HCT116 (cell line): ENCODE results near the gene ACAT1. TPM values are rescaled to one million over a fixed set of nuclear protein-coding genes. Genes with fewer than 3 reads are reported as not detected.

ENCODE experiments used
- ATAC-seq: fragments of 200-7000 bp; cut with Tn5 transposase; 2 replicates; pipeline ENCODE4 v1.9.1; 2020; ENCODE audit warnings: mild to moderate bottlenecking, moderate library complexity
- BruUV-seq: library from RNA; stranded (reverse); fragments of 400-500 nt; replicated peaks from 2 replicates; lab custom pipeline; 2021; lab: Mats Ljungman, UMichigan
- CTCF ChIA-PET: fragments of 300-600 bp; sonication (Branson Sonifier 250); formaldehyde crosslinking; loops from one replicate; lab custom pipeline; 2021; ENCODE audit warnings: antibody characterized with exemption; lab: Charles Lee
- POLR2A ChIA-PET: fragments of 300-600, 350-600 bp; sonication (Branson Sonifier 250); formaldehyde crosslinking; loops from one replicate; lab custom pipeline; 2021; ENCODE audit warnings: antibody characterized with exemption; lab: Charles Lee
- RAD21 ChIA-PET, 2 experiments: fragments of 300-600 bp; sonication (Branson Sonifier 250); formaldehyde crosslinking; loops; one replicate each; lab custom pipeline; 2023; ENCODE audit warnings: low total read pairs in 2 of 2; ENCODE audit not compliant: uncharacterized antibody in 2 of 2, unreplicated experiment in 2 of 2, low non-redundant PET in 1 of 2; lab: Charles Lee
- DNase-seq: peaks from one replicate; pipeline ENCODE4 v3.0.0-alpha.2; 2010; ENCODE audit warnings: low read depth, low spot score
- H2AFZ ChIP-seq: fragments of 200-600 bp; shearing (Covaris generic), sonication (generic); 2 replicates; pipeline ENCODE4 v1.6.1; 2017; ENCODE audit warnings: low read depth, mixed run types, mixed read lengths, antibody characterized with exemption, low read length; ENCODE audit not compliant: poor library complexity, severe bottlenecking
- H3K27ac ChIP-seq: 2 replicates; pipeline ENCODE4 v1.5.1; 2012; ENCODE audit warnings: low read depth, low read length
- H3K27me3 ChIP-seq: fragments of 200-600 bp; sonication (generic); 2 replicates; pipeline ENCODE4 v1.6.1; 2016; ENCODE audit warnings: mixed run types, low read length, mixed read lengths; ENCODE audit not compliant: insufficient read depth
- H3K36me3 ChIP-seq, 2 experiments: fragments of 200-500 bp in 1 of 2; fragments of 200-600 bp in 1 of 2; sonication (Bioruptor generic) in 1 of 2; sonication (generic) in 1 of 2; 2 replicates each; pipeline versions ENCODE4 v1.5.1 to v1.6.1; 2014 to 2016; ENCODE audit warnings: low read length in 2 of 2, inconsistent platforms in 1 of 2, mixed read lengths in 1 of 2, mixed run types in 1 of 2; ENCODE audit not compliant: insufficient read depth in 2 of 2, control insufficient read depth in 1 of 2
- H3K4me1 ChIP-seq, 2 experiments: fragments of 200-600 bp in 1 of 2; sonication (generic) in 1 of 2; 2 replicates each; pipeline versions ENCODE4 v1.5.1 to v1.6.1; 2012 to 2017; ENCODE audit warnings: low read length in 2 of 2, inconsistent platforms in 1 of 2, mild to moderate bottlenecking in 1 of 2, mixed read lengths in 1 of 2, mixed run types in 1 of 2, moderate library complexity in 1 of 2; ENCODE audit not compliant: insufficient read depth in 2 of 2, control insufficient read depth in 1 of 2
- H3K4me2 ChIP-seq: fragments of 200-600 bp; sonication (generic); 2 replicates; pipeline ENCODE4 v1.6.1; 2017; ENCODE audit warnings: mixed run types, low read length, mixed read lengths
- H3K4me3 ChIP-seq, 2 experiments: fragments of 200-600 bp in 1 of 2; sonication (generic) in 1 of 2; replicated peaks in 1 of 2; 2 replicates each; pipeline ENCODE4 v1.5.1; 2011 to 2016; ENCODE audit warnings: low read length in 2 of 2, control low read depth in 1 of 2, low read depth in 1 of 2, mild to moderate bottlenecking in 1 of 2, mixed read lengths in 1 of 2, mixed run types in 1 of 2
- H3K79me2 ChIP-seq: fragments of 200-600 bp; sonication (generic); 2 replicates; pipeline ENCODE4 v1.6.1; 2017; ENCODE audit warnings: mild to moderate bottlenecking, mixed run types, low read length, moderate library complexity, mixed read lengths; ENCODE audit not compliant: insufficient read depth
- H3K9ac ChIP-seq: fragments of 200-600 bp; sonication (generic); 2 replicates; pipeline ENCODE4 v1.6.1; 2016; ENCODE audit warnings: low read length, mixed read lengths
- H3K9me2 ChIP-seq: fragments of 200-600 bp; sonication (generic), shearing (Covaris generic); 2 replicates; pipeline ENCODE4 v1.6.1; 2017; ENCODE audit warnings: mixed run types, mild to moderate bottlenecking, moderate library complexity; ENCODE audit not compliant: insufficient read depth
- H3K9me3 ChIP-seq, 2 experiments: fragments of 200-500 bp in 1 of 2; fragments of 200-600 bp in 1 of 2; sonication (Bioruptor generic) in 1 of 2; sonication (generic) in 1 of 2; 2 replicates each; pipeline ENCODE4 v1.6.1; 2014 to 2017; ENCODE audit warnings: low read length in 2 of 2, mixed read lengths in 2 of 2, inconsistent platforms in 1 of 2, low read depth in 1 of 2, mild to moderate bottlenecking in 1 of 2, mixed run types in 1 of 2, moderate library complexity in 1 of 2; ENCODE audit not compliant: control insufficient read depth in 1 of 2, insufficient read depth in 1 of 2
- H4K20me1 ChIP-seq: fragments of 200-600 bp; sonication (generic), shearing (Covaris generic); 2 replicates; pipeline ENCODE4 v1.6.1; 2017; ENCODE audit warnings: mixed run types, mild to moderate bottlenecking, moderate library complexity; ENCODE audit not compliant: insufficient read depth
- CBX3 ChIP-seq: IDR thresholded peaks from 2 replicates; pipeline ENCODE4 v1.6.1; 2012; ENCODE audit warnings: low read depth
- CEBPB ChIP-seq: IDR thresholded peaks from 2 replicates; pipeline ENCODE4 v1.6.1; 2012; ENCODE audit warnings: low read depth
- EGR1 ChIP-seq: IDR thresholded peaks from 2 replicates; pipeline ENCODE4 v1.6.1; 2012; ENCODE audit warnings: low read depth
- ELF1 ChIP-seq: IDR thresholded peaks from 2 replicates; pipeline ENCODE4 v1.6.1; 2012; ENCODE audit warnings: low read depth, borderline replicate concordance
- EZH2 ChIP-seq: fragments of 200-600 bp; sonication (generic); IDR thresholded peaks from 2 replicates; pipeline ENCODE4 v1.6.1; 2017; ENCODE audit warnings: antibody characterized with exemption, mixed run types
- EZH2phosphoT487 ChIP-seq: fragments of 200-600 bp; IDR thresholded peaks from 2 replicates; pipeline ENCODE4 v1.6.1; 2018; ENCODE audit warnings: antibody characterized with exemption, borderline replicate concordance
- FOSL1 ChIP-seq: IDR thresholded peaks from 2 replicates; pipeline ENCODE4 v1.6.1; 2012; ENCODE audit warnings: low read depth
- POLR2AphosphoS5 ChIP-seq: IDR thresholded peaks from 2 replicates; pipeline ENCODE4 v1.6.1; 2011; ENCODE audit warnings: mild to moderate bottlenecking, low read depth, low read length, moderate library complexity
- RAD21 ChIP-seq: IDR thresholded peaks from 2 replicates; pipeline ENCODE4 v1.6.1; 2012; ENCODE audit warnings: low read depth, mild to moderate bottlenecking
- SP1 ChIP-seq: IDR thresholded peaks from 2 replicates; pipeline ENCODE4 v1.6.1; 2012; ENCODE audit warnings: low read depth
- SRF ChIP-seq: IDR thresholded peaks from 2 replicates; pipeline ENCODE4 v1.6.1; 2012; ENCODE audit warnings: low read depth
- TCF7L2 ChIP-seq: IDR thresholded peaks from 2 replicates; pipeline ENCODE4 v1.7.0; 2011; ENCODE audit warnings: borderline replicate concordance, inconsistent platforms; ENCODE audit not compliant: insufficient read depth, insufficient read length; ENCODE audit errors: extremely low read depth
- YY1 ChIP-seq: IDR thresholded peaks from 2 replicates; pipeline ENCODE4 v1.6.1; 2011; ENCODE audit warnings: low read length, low read depth, moderate library complexity, mild to moderate bottlenecking; ENCODE audit not compliant: insufficient replicate concordance; ENCODE audit errors: extremely low read depth
- ZFX ChIP-seq: fragments of 450-650 bp; IDR thresholded peaks from 2 replicates; pipeline ENCODE4 v1.6.1; 2017
- ZNF274 ChIP-seq: fragments of 200-500 bp; sonication (Bioruptor generic); IDR thresholded peaks from 2 replicates; pipeline ENCODE4 v1.6.1; 2014; ENCODE audit warnings: mild to moderate bottlenecking, low read depth, low read length, inconsistent platforms
- intact Hi-C: fragments of 100-400 bp; cut with micrococcal nuclease; formaldehyde crosslinking; loops from 2 replicates; pipeline ENCODE4 v1.10.0; 2022
- total RNA-seq: library from RNA; stranded (reverse); gene quantifications from one replicate; pipeline ENCODE4 v1.2.1, GENCODE V29; 2021; ENCODE audit not compliant: unreplicated experiment
- TF ChIP-seq, protein P1 (sequence below): IDR thresholded peaks from 2 replicates; pipeline ENCODE4 v1.6.1; 2011; ENCODE audit warnings: mild to moderate bottlenecking, low read length, moderate library complexity; ENCODE audit not compliant: insufficient replicate concordance; ENCODE audit errors: extremely low read depth
- TF ChIP-seq, protein P2 (sequence below): IDR thresholded peaks from 2 replicates; pipeline ENCODE4 v1.6.1; 2012

The ACAT1 gene
- total RNA-seq, 1 experiment from 2014 or later, result 83.8 TPM

DNA sequence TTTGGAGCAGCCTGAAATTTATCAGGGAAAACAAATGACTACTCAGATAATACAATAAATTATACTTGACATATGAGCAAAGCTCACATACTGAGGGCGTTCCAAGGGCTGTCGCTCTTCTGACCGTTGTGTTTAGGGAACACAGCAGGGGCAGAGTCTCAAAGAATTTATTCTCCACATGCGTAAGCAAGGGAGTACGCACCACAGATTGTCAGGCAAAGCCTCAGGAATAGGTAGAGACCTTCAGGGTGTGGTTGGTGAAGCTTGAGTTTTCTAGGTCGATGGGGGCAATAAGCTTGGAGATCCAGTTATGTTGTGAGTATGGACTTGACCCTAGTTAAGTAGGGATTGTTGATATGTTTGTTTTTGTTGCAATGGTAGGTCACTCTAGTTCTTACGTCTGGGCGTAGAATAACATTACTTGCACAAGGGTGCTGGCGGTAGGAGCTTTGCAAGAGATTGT is 830 bp downstream of the ACAT1 start:
- Histone ChIP-seq H3K27ac (no peak overlapping the region), H3K9ac (peak overlapping the region; percentile 85), H3K79me2 (peaks cover 50% of the 10 kb centered on the region), H3K9me3 (no peaks in the 10 kb centered on the region), H2AFZ (peak overlapping the region; percentile 4), H3K36me3 (no peaks in the 10 kb centered on the region), H3K9me2 (no peaks in the 10 kb centered on the region), H3K4me3 (peak overlapping the region; percentile 77 to 80), H3K4me2 (peak overlapping the region; percentile 87), H4K20me1 (no peaks in the 10 kb centered on the region), H3K4me1 (peaks cover 11 to 38% of the 10 kb centered on the region in 2 experiments), H3K27me3 (no peaks in the 10 kb centered on the region)
- TF ChIP-seq RAD21, result no peak
- DNase-seq (no peak), ATAC-seq (no peak)
- ChIA-PET POLR2A (interaction anchor here (0.5 kb wide), 1 partner anchor 22 kb away, joined by 7 read pairs; no protein-coding TSS in a partner anchor), CTCF (no interaction called here), RAD21 (no interaction called here)
- intact Hi-C loops, result no loop called here
- BruUV-seq, result TSS peak; percentile 53

DNA sequence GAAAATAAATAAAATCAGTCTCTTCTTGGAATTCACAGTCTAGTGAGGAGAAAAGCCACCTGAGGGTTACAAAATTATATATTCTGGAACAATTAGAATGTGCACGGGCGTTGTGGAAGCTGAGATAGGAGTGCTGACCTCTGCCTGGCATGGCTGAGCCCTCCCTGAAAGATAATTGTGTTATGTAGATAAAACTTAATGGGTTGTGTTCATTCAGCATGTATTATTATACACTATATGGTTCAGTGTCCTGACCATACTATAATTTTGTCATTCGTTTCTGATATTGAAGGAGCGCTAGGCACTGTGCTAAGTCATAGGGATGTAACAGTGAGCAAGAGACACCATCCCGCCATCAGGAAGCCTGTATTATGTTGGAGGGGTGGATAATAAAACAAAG is 3.7 kb downstream of the ACAT1 start:
- RAD21 ChIA-PET, result no interaction called here
- peaks cover 11 to 27% of the 10 kb centered on the region in 2 experiments for H3K4me1 ChIP-seq

More for the DNA sequence above, 3.7 kb downstream of the ACAT1 start:
- no peaks in the 10 kb centered on the region for H3K27me3 ChIP-seq
- H3K9me2 ChIP-seq, result no peaks in the 10 kb centered on the region
- ATAC-seq, result no peak
- no peak for DNase-seq
- no peak overlapping the region for H3K27ac ChIP-seq
- H3K79me2 ChIP-seq, result peaks cover 74% of the 10 kb centered on the region
- BruUV-seq, result TSS peak; percentile 2
- no peaks in the 10 kb centered on the region for H4K20me1 ChIP-seq
- TF ChIP-seq ELF1, result no peak
- no peak for TF ChIP-seq EZH2phosphoT487
- no peak for TF ChIP-seq POLR2AphosphoS5
- TF ChIP-seq SRF, result no peak
- no peak for TF ChIP-seq ZFX
- TF ChIP-seq EGR1, result no peak
- TF ChIP-seq CEBPB, result no peak
- TF ChIP-seq SP1, result no peak
- TF ChIP-seq, protein P1, sequence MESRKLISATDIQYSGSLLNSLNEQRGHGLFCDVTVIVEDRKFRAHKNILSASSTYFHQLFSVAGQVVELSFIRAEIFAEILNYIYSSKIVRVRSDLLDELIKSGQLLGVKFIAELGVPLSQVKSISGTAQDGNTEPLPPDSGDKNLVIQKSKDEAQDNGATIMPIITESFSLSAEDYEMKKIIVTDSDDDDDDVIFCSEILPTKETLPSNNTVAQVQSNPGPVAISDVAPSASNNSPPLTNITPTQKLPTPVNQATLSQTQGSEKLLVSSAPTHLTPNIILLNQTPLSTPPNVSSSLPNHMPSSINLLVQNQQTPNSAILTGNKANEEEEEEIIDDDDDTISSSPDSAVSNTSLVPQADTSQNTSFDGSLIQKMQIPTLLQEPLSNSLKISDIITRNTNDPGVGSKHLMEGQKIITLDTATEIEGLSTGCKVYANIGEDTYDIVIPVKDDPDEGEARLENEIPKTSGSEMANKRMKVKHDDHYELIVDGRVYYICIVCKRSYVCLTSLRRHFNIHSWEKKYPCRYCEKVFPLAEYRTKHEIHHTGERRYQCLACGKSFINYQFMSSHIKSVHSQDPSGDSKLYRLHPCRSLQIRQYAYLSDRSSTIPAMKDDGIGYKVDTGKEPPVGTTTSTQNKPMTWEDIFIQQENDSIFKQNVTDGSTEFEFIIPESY, result no peak
- TF ChIP-seq, protein P2, sequence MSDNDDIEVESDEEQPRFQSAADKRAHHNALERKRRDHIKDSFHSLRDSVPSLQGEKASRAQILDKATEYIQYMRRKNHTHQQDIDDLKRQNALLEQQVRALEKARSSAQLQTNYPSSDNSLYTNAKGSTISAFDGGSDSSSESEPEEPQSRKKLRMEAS, result no peak
- TF ChIP-seq FOSL1, result no peak
- no peak for TF ChIP-seq YY1
- no peak for TF ChIP-seq ZNF274
- TF ChIP-seq TCF7L2, result no peak
- no peak for TF ChIP-seq EZH2
- TF ChIP-seq CBX3, result no peak
- H3K4me2 ChIP-seq, result no peak overlapping the region
- no peak overlapping the region for H3K9ac ChIP-seq
- no peaks in the 10 kb centered on the region for H3K9me3 ChIP-seq
- ChIA-PET CTCF (no interaction called here), POLR2A (no interaction called here)
- intact Hi-C loops, result no loop called here
- H3K4me3 ChIP-seq, result no peak overlapping the region
- no peak overlapping the region for H2AFZ ChIP-seq
- no peaks in the 10 kb centered on the region for H3K36me3 ChIP-seq
